Stimulated activated CD4-positive, alpha-beta T cell treated with anti-CD3 and anti-CD28 coated beads, Interleukin-4, amount 100 ng/mL, for 4 hours (primary cell): ENCODE measurements around the gene CORO7.
"Not testable (repeated sequence)": the region's sequence is repeated elsewhere in the genome, so short reads cannot be mapped to it uniquely, and the experiment has no call there.

ENCODE experiments used
- DNase-seq, 2 experiments: peaks; one replicate each; pipeline ENCODE4 v3.0.0-alpha.2; 2020

The CORO7 gene

DNA sequence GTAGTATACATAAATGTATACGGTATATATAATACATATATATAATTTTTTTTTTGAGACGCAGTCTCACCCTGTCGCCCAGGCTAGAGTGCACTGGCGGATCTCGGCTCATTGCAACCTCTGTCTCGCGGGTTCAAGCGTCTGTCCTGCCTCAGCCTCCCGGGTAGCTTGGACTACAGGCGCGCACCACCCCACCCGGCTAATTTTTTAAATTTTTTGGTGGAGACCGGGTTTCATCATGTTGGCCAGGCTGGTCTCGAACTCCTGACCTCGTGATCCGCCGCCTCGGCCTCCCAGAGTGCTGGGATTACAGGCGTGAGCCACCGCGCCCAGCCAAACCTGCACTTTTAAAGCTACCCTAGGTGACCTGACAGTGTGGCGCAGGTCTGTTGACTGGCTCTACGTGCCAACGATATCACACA, 66.0 kb downstream of the CORO7 start:
- DNase-seq: no peak

GRCh38 chr16:4349332-4349731, 67.1 kb downstream of the CORO7 start:
- DNase-seq: no peak

GRCh38 chr16:4347765-4348509, 68.5 kb downstream of the CORO7 start:
- DNase-seq: no peak

GRCh38 chr16:4347010-4347409, 69.4 kb downstream of the CORO7 start:
- DNase-seq: no peak

DNA sequence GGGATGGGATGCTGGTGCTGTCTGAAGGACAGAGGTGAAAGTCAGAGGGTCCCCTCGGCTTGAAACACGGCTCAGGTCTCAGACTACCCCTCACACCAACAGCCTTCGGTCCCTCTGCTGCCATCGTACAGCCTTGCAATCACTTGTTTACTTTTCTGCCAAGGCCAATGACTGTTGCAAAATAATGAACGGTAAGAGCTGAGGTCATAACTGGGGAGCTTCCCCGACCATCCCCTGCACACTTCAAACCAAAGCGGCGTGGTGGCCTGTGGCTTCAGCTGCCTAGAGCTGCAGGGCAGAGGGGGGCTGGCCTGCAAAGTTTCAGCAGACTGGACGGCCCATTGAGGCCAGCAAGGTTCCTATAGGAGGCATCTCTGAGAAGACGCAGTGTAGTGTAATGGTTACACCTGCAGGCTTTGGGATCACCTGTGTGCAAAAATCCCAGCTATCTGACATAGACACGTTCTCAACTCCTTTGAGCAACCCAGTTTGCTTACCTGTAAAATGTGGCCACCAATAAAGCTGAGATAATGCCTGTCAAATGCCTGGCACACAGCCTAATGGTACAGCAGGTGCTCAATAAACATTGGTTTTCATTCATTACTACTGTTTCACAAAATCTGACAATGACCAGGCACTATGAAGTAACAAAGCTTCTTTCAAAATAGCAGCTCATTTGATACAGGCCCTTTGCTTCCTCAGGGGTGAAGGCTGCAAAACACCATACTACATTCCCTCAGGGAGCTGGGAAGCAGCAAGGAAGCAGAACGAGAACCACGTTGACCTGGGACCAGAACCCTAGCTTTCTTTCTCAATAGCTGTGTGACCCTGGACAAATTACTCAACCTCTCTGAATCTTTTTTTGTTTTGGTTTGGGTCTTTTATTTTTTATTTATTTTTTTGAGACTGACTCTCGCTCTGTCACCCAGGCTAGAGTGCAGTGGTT, 70.3 kb downstream of the CORO7 start:
- no peak for DNase-seq

DNA sequence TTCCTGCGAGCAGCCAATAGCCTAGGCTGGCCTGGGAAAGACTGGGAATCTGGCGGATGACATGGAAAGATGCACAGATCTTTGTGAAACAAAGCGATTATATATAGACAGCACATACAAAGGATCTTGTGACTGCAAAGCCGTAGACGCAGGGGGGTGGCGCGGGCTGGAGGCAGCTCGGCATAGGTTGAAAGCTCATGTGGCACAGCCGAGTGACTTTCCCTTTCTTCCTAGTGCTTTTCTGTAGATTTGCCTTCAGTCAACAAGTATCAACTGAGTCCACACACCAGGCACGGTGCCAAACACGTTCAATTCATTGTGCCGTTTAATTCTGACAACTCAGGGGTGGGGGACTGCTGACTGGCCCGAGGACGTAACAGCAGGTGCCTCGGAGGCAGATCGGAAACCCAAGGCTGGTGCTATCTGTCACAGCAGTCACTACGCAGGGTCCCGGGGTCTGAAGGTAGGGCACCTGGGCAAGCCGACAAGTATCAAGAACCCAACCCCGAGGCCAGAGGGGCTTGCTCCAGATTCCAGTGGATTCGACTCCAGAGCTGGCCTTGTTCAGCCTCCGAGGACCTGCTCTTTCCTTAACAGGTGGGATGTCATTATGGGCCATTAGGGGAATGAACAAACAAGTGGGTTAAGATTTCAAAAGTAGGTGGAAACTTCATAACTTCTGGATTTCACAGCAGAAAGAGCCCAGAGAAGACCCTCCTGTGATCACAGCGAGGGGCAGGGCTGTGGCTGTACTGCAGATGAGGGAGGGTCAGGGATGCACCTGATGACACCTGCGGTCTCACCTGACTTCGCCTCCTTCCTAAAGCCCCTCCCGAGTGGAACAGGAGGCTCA, 71.2 kb downstream of the CORO7 start:
- no peak for DNase-seq

DNA sequence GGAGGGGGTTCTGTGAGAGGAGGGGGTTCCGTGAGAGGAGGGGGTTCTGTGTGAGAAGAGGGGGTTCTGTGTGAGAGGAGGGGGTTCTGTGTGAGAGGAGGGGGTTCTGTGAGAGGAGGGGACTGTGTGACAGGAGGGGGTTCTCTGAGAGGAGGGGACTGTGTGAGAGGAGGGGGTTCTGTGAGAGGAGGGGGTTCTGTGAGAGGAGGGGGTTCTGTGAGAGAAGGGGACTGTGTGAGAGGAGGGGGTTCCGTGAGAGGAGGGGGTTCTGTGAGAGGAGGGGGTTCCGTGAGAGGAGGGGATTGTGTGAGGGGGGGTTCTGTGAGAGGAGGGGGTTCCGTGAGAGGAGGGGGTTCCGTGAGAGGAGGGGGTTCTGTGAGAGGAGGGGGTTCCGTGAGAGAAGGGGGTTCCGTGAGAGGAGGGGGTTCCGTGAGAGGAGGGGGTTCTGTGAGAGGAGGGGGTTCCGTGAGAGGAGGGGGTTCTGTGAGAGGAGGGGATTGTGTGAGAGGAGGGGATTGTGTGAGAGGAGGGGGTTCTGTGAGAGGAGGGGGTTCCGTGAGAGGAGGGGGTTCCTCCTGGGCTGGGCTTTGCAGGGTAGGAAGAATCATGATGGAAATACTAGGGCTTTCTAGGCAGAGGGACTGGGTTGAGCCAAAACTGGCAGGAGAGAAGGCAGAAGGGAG, 72.0 kb downstream of the CORO7 start:
- DNase-seq: not testable (repeated sequence)

GRCh38 chr16:4342866-4343744, 73.3 kb downstream of the CORO7 start:
- no peak for DNase-seq

- no peak for DNase-seq
These were observed 75.1 kb downstream of the CORO7 start for GRCh38 chr16:4341250-4341649.

DNA sequence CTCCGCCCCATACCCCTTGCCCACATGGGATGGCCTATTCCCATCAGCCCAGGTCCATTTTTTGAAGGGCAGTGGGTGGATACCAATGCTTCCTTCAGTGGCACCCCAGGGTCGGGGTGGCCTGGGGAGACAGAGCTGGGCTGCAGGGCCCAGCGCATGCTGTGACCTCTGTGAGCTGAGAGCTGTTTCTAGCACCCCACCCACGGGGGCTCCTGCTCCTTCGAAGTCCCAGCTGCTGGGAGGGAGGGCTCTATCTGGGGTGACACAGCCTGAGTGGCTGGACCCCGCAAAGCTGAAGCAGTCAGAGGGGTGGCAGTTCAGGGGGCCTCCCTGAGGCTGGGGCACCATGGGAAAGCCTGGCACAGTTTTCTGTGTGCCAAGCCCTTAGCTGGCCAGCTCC, 76.0 kb downstream of the CORO7 start:
- DNase-seq: no peak

DNA sequence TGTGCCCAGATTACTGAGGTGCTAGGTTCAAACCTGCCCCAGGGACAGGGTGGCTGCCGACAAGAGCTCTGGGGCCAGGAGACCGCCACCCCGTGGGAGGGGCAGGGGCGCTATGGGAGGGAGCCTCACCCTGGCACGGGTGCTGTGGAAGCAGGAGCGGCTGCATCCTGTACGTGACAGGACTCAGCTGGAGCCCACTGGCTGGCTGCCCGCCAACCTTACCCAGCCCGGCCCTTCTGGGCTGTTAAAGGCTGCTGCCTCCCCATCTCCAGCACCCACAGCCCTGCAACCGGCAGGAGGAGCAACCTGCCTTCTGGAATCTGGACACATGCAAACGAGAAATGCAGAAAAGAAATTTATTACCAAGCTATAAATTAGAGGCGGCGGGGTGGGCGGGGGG, 76.5 kb downstream of the CORO7 start:
- DNase-seq: no peak

DNA sequence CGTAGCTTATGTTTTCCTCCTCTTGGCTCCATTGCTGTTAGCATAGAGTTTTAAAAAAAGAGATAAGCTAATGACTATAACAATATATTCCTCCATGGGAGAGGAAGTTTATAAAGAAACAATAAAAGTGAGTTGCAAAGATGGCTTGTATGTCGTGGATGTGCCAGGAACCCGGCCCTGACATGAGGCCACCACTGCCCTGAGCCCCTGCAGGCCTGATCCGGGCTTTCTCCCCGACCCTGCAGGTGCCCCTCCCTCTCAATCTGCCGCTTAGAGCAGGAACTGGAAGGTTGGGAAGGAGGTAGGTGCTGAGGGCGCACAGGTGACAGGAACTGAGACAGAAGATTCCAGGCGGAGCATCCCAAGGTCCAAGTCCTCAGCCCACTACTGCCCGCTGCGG, 76.9 kb downstream of the CORO7 start:
- no peak for DNase-seq

DNA sequence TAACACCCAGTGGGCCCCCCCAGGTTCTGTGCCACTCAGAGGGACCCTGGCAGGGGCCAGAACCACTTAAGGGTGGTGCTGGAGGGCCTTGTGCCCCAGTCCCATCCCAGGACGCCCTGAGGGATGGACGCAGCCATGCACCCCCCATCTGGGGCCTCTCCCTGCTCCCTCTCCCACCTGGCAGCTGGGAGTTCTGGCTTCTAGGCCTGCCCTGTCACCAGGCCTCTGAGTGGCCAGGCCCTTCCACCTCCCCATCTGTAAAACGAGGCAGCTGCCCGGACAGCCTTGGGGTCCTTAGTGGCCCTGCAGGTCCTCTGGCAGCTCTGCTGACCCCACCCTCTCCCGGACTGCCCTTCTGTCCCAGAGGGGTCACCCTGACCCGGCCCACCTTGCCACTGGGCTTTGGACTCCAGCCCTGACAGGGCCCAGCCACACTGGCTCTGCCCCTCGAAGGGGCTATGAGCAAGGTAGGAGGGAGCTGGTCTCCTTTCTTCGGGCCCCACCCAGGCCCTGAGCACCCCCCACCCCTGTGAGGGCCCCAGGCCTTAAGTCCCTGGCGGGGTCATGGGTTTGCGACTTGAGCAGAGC, 77.6 kb downstream of the CORO7 start:
- no peak for DNase-seq

DNA sequence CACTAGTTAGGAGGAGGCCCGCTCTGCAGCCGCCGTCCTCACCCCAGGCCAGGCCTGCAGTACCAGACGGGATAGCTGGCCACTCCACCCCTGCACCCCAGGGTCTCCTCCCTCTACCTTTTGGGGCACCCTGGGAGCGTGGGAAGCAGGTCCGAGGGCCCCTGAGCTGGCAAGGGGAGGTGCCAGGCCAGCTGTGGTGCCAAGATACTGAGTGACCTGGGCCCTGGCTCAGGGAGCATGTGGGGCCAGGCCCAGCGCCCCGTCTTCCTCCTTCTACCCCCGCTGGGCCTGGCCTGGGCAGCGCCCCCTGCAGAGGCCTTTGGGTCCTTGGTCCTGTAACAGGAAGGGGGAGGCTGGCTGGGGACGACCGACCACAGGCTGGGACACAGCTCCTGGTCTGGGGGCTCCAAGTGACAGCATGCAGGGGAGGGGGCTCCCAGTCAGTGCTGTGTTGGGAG, 78.2 kb downstream of the CORO7 start:
- no peak for DNase-seq

DNA sequence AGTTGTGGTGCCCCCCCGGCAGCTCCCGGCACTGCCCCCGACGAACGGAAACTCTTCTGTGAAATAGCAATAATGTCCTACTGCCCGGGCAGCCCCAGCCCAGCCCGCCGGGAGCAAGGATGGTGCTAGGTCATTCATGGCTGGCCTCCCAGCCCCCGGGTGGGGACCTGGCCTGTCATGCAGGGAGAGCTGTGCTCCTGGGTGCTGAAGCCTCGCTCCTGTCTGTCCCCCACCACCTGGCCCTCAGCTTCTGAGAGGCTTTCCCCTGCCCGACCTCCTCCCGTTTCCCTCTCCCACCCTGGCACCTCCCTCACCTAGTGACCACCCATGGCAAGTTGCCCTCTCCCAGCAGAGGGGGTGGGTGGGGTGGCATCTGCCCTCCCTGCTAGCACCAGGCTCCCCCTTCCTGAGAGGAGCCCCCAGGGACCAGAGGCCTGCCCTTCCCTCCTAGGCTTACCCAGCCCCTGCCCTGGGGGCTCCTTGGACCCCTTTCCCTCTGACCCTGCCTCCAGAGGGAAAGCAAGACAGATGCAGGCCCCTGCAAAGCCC, 78.8 kb downstream of the CORO7 start:
- no peak for DNase-seq

DNA sequence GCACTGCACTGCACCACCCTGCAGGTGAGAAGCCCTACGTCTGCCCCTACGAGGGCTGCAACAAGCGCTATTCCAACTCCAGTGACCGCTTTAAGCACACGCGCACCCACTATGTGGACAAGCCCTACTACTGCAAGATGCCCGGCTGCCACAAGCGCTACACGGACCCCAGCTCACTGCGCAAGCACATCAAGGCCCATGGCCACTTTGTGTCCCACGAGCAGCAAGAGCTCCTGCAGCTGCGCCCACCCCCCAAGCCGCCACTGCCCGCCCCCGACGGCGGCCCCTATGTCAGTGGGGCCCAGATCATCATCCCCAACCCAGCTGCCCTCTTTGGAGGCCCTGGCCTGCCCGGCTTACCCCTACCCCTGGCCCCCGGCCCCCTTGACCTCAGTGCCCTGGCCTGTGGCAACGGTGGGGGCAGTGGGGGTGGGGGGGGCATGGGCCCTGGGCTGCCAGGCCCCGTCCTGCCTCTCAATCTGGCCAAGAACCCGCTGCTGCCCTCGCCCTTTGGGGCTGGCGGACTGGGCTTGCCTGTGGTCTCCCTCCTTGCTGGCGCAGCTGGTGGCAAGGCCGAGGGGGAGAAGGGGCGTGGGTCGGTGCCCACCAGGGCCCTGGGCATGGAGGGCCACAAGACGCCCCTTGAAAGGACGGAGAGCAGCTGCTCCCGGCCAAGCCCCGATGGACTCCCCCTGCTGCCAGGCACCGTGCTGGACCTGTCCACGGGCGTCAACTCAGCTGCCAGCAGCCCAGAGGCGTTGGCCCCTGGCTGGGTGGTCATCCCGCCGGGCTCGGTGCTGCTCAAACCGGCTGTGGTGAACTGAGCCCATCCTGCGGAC, 79.5 kb downstream of the CORO7 start:
- no peak for DNase-seq

GRCh38 chr16:4334724-4335495, 81.5 kb downstream of the CORO7 start:
- DNase-seq: no peak

- not testable (repeated sequence) for DNase-seq
These were observed 82.7 kb downstream of the CORO7 start for GRCh38 chr16:4333714-4334113.

DNA sequence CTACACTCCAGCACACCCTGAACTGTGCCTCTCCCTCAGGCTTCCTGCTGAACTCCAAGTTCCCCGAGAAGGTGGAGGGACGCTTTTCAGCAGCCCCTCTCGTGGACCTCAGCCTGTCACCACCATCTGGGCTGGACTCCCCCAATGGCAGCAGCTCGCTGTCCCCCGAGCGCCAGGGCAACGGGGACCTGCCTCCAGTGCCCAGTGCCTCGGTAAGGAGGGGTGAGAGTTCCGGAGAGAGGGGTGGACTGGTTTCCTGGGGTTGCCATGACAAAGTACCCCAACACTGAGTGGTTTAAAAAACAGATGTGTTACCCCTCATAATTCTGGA, 83.1 kb downstream of the CORO7 start:
- DNase-seq: no peak
